Measurements from ENCODE around the gene RRP36. TPM values are rescaled to one million over a fixed set of nuclear protein-coding genes. Genes with fewer than 3 reads are reported as not detected.

Gene RRP36
- total and polyA plus RNA-seq, 2 of the 8 experiments (the other 6 are each of a cell fraction or from before 2014, with no cell fraction given): 33.9 to 92.3 TPM

DNA sequence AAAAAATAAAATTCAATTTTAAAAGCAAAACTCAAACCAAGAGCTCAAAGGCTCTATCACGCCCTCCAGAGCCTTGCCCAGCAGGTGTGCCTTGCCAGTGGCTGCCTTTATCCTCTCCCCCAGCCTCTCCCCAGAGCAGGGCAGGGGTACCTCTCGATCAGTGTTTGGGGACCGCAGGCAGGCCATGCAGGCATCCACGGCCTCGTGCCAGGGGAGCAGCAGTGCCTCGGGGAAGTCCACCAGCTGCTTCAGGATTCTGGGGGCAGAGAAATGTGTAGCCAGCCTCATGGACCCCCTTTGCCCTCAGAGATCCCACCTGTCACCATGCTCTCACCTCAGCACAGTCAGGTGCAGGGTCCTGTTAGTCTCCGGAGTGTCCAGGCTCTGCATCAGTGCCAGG lies 26.6 kb downstream of the RRP36 start:
- H3K23ac ChIP-seq (ENCODE audit: insufficient read length): no peak overlapping the region
- no peak overlapping the region for H3K18ac ChIP-seq (ENCODE audit: extremely low read depth, low read length)
- H3K23me2 ChIP-seq (ENCODE audit: low read depth, low read length): peaks cover 1% of the 10 kb centered on the region
- CTCF ChIA-PET (ENCODE audit: partially characterized antibody): interaction anchor here (1.0 to 2.1 kb wide), 4 partner anchors 13 to 147 kb away, joined by 3 to 5 read pairs (median 4); no protein-coding TSS in a partner anchor
- no peak overlapping the region for H2BK5ac ChIP-seq (ENCODE audit: low read depth, low read length)
- no peaks in the 10 kb centered on the region for H3K9me3 ChIP-seq (ENCODE audit: insufficient read depth in 2 of 2, low read depth in 1 of 2, low read length in 1 of 2)
- POLR2A ChIA-PET (ENCODE audit: partially characterized antibody): interaction anchor here (0.5 to 29.7 kb wide), 7 partner anchors 8 to 123 kb away, joined by 3 to 584 read pairs (median 5); partner anchors contain the start of genes KLC4, KLHDC3, MEA1 and MRPL2
- no peaks in the 10 kb centered on the region for H3K27me3 ChIP-seq (replicated peaks in 1 of 4; ENCODE audit: control insufficient read depth in 3 of 4, extremely low read depth in 1 of 4, insufficient read depth in 3 of 4, low read length in 3 of 4)
- no peak overlapping the region for H2BK120ac ChIP-seq (replicated peaks; ENCODE audit: low read depth, low read length)
- no peak overlapping the region for H4K91ac ChIP-seq (replicated peaks; ENCODE audit: insufficient read length, low read length)
- H2BK12ac ChIP-seq (ENCODE audit: low read depth, low read length): no peak overlapping the region
- H4K5ac ChIP-seq (ENCODE audit: insufficient read length, low read depth, low read length): no peak overlapping the region
- 94% methylated on average over 7 of the region's 7 CpGs; no CpG with 5 or more reads in 1 of the 2 experiments for WGBS, 2 experiments (ENCODE audit: extremely low coverage in 1 of 2, insufficient coverage in 1 of 2, insufficient read length in 1 of 2, insufficient replicate concordance in 2 of 2, low coverage in 1 of 2, low lambda C conversion rate in 2 of 2, missing lambda C conversion rate in 1 of 2)
- no peak overlapping the region for H3K27ac ChIP-seq (ENCODE audit: low read depth, low read length)
- no peak overlapping the region for H3K9ac ChIP-seq (replicated peaks in 1 of 4; ENCODE audit: extremely low read depth in 1 of 4, low read depth in 3 of 4, low read length in 3 of 4)
- peaks cover 3% of the 10 kb centered on the region; the same call in 1 of the 2 replicates for H3K79me1 ChIP-seq (ENCODE audit: low read depth, low read length)
- peaks cover 0 to 8% (median 4%) of the 10 kb centered on the region in 4 experiments; a peak in 4 of 7 replicates for H3K4me1 ChIP-seq (replicated peaks in 1 of 4; ENCODE audit: control insufficient read depth in 3 of 4, insufficient read depth in 4 of 4, low read length in 3 of 4)
- TF ChIP-seq RBBP5 (IDR thresholded peaks at IDR 0.05; ENCODE audit: borderline replicate concordance, low read depth, low read length): no peak
- TF ChIP-seq TAF1 (IDR thresholded peaks at IDR 0.05; ENCODE audit: low read depth, low read length): no peak
- TF ChIP-seq CBX5 (IDR thresholded peaks at IDR 0.05; ENCODE audit: low read depth, low read length): no peak
- no peak for TF ChIP-seq SUZ12 (IDR thresholded peaks at IDR 0.05; ENCODE audit: low read length)
- TF ChIP-seq HDAC2 (IDR thresholded peaks at IDR 0.05; ENCODE audit: borderline replicate concordance in 1 of 2, low read depth in 2 of 2, low read length in 2 of 2): no peak
- no peak overlapping the region for H3K56ac ChIP-seq (replicated peaks; ENCODE audit: insufficient read length, low read depth, low read length)
- no peak overlapping the region for H2AK5ac ChIP-seq (ENCODE audit: low read depth, low read length)
- no peak overlapping the region for H2BK15ac ChIP-seq (ENCODE audit: low read length)
- FAIRE-seq: no peak
- peaks cover 2 to 31% (median 9%) of the 10 kb centered on the region in 4 experiments; a peak in 5 of 8 replicates for H3K36me3 ChIP-seq (ENCODE audit: control insufficient read depth in 2 of 4, insufficient read depth in 4 of 4, low read length in 3 of 4)
- H3K4ac ChIP-seq (replicated peaks; ENCODE audit: insufficient read length, low read depth, low read length): no peak overlapping the region
- H3K4me2 ChIP-seq (ENCODE audit: insufficient read depth in 1 of 2, low read depth in 2 of 2, low read length in 2 of 2): no peak overlapping the region
- no peak for DNase-seq (ENCODE audit: low read depth in 1 of 2, low spot score in 2 of 2)
- no peak overlapping the region for H3K14ac ChIP-seq (ENCODE audit: insufficient read length)
- no peak overlapping the region for H4K8ac ChIP-seq (ENCODE audit: extremely low read depth, insufficient read depth, low read length)
- no peak overlapping the region for H3K4me3 ChIP-seq (ENCODE audit: extremely low read depth in 1 of 4, insufficient read depth in 2 of 4, low read depth in 3 of 4, low read length in 4 of 4)
- H4K20me1 ChIP-seq (replicated peaks in 1 of 2; ENCODE audit: control insufficient read depth in 1 of 2, insufficient read depth in 2 of 2, low read length in 2 of 2): peaks cover 4% of the 10 kb centered on the region in 2 experiments
- no peaks in the 10 kb centered on the region for H3K79me2 ChIP-seq (ENCODE audit: control insufficient read depth in 1 of 2, insufficient read depth in 2 of 2, low read length in 2 of 2)
- no peak overlapping the region for H2AFZ ChIP-seq (ENCODE audit: low read length)
- no peak overlapping the region for H2BK20ac ChIP-seq (ENCODE audit: low read length)
